HL-60/S4 (cell line): ENCODE results near the gene MMADHC.

Experiments used
- in situ Hi-C: fragments of 300-500 bp; cut with MboI; formaldehyde crosslinking; loops from 2 replicates; pipeline ENCODE4 v1.14.3; 2022; ENCODE audit warnings: low sequenced_read_pairs

The MMADHC gene

DNA sequence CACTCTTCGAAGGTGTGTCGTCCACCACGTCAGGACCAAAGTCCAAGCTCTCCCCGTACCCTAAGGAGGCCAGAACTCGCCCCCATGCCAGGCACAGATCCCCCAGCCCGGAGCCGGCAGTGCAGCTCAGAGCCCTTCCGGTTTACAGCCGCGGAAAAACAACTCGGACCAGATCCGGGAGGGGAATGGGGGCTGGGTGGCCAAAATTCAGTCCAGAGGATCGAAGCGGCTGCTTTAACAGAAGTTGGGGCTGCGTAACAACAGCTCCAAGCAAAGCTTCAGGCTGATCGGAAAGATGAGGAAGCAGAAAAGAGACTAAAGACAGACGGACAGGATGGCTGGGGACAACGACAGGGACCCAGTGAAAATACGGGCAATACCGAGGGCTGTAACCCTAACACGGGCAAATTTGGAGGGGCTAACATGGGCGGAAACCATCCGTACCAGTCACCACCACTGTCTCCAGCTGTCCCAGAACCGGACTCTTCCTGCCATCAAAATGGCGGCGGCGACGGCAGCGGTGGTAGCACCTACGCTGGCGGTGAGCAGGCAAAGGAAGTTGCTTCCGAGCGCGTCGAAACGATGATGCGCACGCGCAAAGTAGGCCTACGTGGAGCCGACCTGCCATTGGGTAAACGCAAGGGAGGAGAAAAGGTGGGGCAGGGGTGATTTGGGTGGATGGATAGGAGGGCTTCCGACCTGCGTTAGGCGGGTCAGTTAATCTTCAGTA, at the start of gene MMADHC:
Gene MMADHC (minus strand): TSS at position 556 of the 730 bp plus-strand sequence. CDS start 678 bp downstream, outside the sequence.
- in situ Hi-C loops: loop anchor here (25.0 kb wide), 2 partner anchors 1475 to 1650 kb away; no protein-coding TSS in a partner anchor

DNA sequence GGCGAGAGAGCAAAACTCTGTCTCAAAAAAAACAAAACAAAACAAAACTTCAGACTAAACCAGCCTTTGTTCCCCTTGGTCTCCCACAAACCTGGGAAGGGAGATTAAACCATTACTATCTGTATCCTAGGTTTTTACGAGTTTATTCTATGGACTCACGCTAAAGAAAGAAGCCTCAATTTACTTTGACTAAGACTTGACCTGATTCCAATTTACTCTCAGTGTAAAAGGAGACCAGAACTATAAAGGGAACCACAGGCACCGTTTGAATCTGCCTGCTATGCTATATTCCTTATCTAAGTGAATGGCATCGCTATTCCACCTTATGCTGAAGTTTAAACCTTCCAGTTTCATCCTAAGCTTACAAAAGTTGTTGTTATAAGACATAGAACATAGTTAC, 46.5 kb upstream of the MMADHC start:
- in situ Hi-C loops: no loop called here

DNA sequence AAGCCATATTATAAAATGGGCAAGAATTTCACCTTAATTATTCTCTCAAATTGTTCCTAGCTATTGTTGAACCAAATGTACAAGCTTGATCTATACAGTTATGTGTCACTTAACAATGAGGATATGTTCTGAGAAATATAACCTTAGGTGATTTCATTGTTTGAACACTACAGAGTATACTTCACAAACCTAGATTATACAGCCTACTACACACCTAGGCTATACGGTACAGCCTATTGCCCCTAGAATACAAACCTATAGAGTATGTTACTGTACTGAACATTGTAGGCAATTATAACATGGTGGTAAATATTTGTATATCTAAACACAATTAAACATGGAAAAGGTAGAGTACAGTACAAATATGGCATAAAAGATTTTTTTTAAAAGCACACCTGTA, 42.9 kb upstream of the MMADHC start:
- in situ Hi-C loops: no loop called here

DNA sequence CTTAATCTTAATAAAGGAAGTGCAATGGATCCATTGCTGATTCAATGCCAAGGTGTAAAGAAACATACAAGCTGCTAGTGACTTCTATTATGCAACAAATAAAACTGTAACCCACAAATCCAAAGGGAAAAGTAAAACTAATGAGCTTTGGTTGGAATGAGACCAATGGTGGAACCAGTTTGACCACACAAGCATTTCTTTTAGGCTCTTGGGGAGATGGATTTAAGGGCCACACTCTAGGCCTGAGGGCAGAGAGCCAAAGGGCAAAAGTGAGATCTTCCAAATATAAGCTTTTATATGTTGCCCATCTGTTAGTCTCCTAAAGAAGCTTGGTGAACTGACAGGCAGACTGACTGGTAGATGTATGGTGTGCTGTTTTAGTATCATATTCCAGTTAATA, 41.5 kb upstream of the MMADHC start:
- in situ Hi-C loops: no loop called here

DNA sequence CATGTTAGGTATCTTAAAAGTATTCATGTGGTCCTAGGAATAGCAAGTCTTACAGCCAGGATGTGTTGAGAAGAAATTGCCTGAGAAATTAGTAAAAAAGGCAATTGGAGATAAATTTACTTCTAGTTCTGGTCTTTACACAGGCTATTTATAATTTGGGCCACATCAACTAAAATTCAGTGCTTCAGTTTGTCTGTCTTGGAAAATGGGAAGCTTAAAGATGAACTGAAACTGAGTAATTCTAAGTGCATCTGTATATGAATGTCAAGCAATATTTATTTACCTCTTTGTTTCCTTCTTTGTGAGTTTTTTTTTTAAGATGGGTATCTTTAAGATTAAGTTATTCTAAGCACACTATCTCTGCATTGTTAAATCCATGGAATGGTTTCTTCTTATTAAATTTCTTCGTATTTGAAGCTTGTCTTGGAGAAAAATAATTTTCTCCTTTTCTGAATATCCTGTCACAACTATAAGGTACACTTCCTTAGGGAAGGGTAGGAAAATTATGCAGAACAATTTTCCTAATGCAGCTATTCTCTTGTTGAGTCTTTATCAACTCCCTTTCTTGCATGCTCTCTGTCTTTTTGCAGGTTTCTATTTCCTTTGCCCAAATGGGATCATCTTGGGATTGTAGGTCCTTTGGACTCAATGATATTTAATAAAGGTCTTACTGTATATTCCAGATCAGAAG, 39.7 kb upstream of the MMADHC start:
- in situ Hi-C loops: no loop called here

DNA sequence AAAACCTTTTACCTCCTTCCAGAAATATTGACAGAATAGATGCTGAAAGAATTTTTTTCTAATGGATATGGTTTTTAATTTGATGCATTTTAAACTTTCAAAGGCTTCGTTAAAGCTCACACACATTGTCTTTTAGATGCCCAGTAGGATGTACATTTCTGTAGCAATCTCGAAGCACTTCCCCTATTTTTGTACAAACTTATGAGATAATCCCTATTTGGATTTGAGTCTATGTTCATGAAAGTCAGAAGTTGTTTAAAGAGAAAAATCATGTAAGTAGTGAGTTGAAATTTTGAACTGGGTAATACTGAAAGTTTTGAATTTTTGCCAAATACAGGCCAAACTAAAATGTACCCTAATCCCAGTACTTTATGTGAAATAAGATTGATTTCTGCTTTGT, 38.1 kb upstream of the MMADHC start:
- in situ Hi-C loops: no loop called here

DNA sequence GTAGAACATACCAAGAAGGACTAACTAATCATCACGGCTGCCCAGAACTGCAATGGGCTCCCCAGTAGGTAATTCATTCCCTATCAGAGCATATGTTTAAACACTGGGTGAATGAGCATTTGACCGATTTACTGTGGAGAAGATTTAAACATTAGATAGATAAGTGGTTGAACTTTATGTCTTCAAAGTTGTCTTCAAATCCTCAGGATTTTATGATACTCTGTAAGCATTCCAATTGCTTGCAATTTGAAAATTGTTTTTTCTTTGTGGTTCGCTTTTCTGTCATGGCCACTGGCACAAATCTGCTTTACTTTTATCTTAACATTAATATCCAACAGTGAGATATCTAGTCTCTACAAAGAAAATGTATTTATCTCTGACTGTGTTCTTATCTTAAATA, 37.7 kb upstream of the MMADHC start:
- in situ Hi-C loops: no loop called here

DNA sequence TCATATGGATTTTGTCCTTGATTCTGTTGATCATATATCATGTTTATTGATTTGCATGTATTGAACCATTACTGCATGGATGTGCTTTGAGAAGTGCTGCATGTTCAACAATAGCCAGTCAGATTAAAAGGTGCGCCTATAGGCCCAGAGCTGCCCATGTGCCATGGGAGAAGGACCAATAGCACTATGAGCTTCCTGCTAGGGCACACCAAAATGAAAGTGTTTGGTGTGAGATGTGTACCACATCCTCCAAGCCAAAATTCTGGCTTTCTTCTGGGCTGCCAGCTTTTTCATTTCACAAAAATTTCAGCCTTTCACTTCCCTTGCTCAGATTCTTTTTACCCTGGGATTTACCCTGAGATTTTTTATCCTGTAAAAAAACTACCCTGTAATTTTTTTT, 34.8 kb upstream of the MMADHC start:
- in situ Hi-C loops: no loop called here

DNA sequence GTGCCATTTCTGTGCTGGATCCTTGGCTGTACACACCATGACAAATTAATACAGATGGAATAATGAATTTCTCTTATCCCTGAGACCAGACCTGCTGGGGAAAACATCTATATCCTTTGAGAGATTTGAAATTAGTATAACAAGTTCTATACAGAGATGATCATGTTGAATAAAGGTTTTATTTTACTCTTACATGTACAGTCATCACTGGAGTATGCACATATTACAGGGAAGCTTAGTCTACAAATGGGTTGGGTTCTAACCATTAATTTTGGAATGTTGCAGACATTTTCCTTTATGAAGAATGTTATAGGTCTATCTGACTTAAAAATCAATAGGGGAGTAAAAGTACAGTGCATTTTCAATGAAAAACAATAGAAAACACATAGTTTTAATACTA, 29.9 kb upstream of the MMADHC start:
- in situ Hi-C loops: no loop called here

DNA sequence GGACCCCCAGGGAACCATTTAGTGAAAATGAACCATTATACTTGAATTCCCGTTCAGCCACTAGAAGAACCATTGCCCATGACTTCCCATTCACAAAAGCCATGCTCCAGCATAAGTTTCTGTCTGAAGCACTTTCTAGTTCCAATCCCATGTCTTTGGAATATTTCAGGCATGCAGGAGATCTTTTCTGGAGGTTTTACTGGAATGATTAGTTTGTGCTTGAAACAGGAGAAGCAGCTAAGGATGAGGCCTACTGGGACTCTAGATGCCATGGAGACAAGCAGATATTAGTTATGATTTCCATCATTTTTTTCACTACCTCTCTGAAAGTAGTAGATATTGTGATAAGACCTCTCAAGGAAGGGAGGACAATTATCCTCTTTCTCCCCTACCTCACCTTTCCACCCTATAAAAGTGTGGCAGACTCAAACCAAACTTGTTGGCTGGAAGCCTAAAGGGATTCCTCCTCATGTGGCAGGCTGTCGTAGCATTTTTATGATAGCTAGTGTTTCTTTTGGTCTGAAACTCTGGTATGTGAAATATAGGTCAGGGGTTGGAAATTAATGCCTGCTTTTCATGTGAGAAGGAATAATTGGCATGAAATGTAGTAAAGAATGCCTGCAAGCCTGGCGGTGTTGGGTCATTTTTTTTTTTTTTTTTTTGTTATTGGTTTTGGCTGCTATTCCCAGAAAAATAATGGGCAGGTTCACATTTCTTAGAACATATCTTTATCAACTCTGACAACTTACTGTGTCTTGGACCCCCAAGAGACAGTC, 29.3 kb upstream of the MMADHC start:
- in situ Hi-C loops: no loop called here

DNA sequence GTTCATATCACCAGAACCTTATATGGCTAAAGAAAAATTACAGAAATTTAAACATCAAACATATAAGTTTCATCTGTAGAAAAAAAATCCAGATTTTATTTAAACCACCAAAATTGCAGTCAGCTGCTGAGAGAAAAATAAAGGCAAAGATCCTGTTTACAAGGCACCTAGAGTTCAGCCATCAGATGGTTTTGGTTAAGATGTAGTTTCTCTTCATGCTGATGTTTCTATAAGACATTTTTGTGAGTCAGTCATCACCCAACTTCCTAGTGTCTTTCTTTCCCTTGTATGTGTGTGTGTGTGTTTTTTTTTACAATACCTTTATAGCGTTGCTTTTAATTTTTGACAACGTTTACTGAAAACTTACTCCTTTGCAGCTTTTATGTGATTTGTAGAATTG, 26.1 kb upstream of the MMADHC start:
- in situ Hi-C loops: no loop called here

DNA sequence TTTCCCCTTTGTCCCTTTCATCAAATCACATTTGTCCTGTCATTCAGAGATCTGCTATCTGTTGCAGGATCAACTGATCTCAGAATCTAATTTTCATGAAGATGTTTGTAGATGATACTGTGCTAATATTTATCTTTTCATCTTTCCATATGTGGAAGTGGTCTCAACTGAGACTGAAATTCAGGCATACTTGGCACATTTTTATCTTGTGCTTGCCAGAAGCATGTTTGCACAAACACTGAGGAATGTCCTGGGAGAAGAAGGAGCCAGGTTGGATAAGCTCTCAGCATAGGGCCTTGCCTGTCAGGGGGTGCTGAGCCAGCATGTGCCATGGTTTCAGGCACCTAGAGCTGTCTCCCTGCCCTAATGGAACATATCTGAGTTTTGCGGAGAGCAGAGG, 24.5 kb upstream of the MMADHC start:
- in situ Hi-C loops: no loop called here

DNA sequence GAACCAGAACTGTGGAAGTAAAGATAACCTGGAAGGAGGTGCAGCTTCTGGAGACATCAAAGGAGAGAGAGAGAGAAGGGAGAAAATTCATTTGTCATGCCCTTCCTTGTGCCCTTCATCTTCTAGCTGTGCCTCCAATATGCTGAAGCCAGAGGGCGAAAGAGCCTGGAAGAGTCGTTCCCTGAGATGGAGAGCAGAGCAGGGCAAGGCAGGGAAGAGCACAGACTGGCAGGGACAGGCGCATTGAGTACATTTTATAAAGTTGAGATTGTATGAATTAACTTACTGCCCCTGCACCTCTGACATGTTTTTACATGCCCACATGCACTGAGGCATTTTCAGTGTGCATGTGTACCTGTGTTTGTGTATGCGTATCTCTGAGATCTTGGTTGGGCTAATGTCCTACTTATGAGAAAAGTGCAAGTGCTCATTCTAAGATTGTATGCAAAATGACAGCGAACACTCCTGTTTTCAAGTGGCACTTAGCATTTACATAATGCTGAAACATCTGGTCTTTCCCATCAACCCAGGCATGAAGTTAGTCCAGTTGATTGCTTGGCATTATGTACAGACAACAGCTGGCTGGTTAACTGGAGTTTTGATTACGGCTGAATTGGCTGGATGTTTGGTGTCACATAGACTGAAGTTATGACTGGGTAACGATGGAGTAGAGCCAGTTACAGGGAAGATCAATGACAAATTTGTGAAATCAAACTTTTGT, 23.7 kb upstream of the MMADHC start:
- in situ Hi-C loops: no loop called here

DNA sequence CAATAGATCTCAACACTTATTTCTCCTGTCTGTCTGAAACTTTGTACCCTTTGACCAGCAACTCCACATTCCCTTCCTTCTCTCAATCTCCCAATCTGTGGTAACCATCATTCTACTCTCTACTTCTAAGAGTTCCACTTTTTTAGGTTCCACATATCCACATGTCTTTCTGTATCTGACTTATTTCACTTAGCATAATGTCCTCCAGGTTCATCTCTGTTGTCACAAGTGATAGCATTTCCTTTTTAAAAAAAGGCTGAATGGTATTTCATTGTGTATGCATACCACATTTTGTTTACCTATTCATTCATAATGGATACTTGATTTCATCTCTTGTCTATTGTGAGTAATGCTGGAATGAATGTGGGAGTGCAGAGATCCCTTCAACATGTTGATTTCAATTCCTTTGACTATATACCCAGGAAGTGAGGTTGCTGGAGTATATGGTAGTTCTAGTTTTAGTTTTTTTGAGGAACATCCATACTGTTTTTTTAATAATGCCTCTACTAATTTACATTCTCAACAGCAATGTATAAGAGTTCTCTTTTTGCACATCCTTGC, 18.8 kb upstream of the MMADHC start:
- in situ Hi-C loops: no loop called here

DNA sequence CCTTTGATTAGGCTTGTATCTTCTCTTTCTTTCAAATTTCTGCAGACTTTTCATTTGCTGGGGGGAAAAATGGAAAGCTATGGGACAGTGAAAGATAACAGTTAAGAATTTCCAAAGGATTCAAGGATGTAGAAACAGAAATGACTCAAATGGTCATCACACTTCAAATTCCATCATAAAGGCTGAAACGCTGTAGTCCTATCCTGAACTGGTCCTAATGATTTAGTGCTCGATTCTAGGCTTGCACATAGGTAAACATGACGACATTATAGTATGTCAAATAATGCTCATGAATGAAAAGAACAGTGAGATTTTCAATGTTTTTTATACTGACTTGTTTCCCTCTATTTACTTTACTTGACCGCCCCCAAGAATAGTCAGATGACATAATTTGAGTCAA, 15.7 kb upstream of the MMADHC start:
- in situ Hi-C loops: no loop called here

DNA sequence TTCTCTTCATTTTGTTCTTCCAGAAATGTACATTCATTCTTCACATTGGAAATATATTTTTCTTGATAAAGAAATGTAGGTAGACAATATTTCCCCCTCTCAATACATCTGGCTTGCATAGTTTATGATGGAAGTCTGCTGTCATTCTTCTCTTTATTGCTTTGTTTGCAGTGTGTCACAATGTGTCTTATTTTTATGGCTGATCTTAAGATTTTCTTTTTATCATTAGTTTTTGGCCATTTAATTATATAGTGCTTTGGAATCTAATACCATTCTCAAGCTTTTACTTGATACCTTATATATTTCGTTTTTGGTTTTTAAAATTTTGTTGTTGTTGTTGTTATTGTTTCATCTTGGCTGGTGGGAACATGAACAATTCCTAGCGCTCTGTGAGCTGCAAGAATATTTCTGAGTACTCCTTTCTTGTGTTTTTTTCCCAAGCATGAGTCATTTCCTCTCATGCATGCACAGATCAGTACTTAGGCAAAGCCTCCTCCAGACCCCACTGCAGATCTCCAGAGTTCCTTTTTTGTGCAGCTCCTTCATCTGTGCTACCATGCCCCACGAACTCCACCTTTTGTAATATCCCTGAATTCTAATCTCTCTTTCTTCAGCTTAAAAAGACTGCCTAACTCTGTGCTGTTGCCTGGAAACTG, 13.7 kb upstream of the MMADHC start:
- in situ Hi-C loops: no loop called here

DNA sequence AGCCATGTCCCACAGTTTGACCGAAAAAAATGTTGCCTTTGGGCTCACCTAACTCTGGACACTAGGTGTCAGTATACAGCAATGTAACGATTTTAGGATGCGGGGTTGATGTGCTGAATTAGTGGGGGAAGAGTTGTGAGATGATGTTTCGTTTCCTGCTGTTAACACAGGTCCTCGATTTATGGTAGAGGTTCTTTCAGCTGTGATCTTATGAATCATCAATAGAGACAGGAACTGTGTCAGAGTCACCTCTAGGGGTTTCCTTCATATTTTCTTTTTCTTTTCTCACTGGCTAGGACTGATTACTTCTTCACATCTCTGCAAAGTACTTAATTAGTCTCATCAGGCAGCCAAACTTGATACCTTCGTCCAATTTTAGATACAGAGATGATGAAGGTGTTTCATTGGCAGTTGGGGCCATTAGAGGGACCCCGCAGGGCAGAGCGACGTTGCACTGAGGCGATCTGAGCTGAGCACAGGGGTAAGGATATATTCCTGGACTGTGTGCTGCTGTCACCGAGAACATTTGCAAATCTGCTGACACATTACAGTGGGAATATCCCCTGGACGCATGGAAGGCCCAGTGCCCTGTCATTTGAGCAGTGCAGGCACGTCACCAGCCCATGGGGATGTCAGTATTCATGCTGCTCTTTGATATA, 10.2 kb upstream of the MMADHC start:
- in situ Hi-C loops: loop anchor here (25.0 kb wide), 2 partner anchors 1465 to 1640 kb away; no protein-coding TSS in a partner anchor

DNA sequence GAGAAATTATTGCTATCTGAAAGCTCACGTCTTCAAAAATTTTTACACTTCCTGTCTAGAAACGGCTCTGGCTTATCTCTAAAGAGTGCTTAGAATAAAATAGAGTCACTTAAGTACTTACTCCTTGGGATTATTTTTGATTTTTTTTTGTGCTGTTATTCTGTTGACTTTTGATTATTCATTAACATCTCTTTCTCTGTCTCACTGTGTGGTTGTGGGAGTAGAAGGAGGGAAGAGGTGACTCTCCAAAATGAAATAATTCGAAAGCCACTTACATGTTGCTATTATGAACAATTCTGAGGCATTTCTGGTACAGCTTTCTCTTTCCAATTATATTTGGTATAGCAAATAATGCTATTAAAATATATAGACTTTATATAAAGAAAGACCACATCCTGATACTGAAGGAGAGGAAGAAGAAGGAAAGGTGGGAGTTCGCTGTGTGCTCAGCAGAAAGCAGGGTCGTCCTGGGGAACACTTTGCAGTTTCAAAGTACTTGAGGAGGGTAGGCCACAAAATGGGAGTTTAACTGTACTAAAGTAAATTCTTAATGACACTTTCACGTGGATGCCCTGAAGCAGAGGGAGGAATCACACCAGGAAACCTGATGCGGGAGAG, 9.6 kb upstream of the MMADHC start:
- in situ Hi-C loops: loop anchor here (25.0 kb wide), 2 partner anchors 1465 to 1640 kb away; no protein-coding TSS in a partner anchor

DNA sequence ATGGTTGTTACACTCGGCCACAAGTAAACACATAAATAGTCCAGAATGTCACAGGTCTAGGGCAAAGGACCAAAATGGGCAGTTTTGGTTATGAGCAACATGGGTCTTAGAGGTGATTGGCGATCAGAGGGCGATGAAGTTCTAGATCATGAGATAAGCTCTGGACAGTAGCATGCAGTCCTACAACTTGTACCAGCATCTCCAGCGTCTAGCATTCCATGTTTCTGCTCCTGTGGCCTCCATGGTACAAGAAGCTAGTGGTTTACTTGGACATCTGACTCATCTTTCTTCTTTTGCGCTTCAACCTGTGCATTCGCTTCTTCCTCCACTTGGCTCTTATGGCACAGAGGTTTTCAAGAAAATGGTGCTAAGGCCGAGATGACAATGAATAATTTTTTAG, 8.9 kb upstream of the MMADHC start:
- in situ Hi-C loops: loop anchor here (25.0 kb wide), 2 partner anchors 1466 to 1641 kb away; no protein-coding TSS in a partner anchor
